ENCODE data around the gene PNPLA6.
A peak's percentile ranks its signal among the peaks of the same experiment; 100 is the strongest.

Gene PNPLA6

DNA sequence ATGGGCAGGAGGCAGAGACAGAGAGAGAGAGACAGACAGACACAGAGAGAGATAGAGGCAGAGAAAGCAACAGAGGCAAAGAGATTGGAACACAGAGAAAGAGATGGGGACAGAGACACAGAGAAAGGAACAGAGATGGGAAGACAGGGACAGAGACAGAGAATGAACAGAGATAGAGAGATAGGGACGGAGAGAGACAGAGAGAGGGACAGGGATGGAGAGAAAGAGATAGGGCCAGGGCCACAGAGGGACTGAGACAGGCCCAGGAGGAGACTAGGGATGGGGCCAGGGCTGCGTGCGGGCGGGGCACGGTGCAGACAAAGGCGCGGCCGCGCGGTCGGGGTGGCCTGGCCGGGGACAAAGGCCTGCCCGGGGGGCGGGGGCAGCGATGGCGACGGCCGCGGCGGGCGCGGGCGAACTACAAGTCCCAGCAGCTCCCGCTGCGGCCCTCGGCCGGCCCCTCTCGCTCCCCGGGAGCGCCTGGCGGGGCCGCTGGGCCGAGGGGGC, 19.8 kb upstream of the PNPLA6 start, which contains the start of gene ZNF358:
Gene ZNF358, plus strand, starts transcription at position 459 of the 507 bp plus-strand sequence. CDS start 3,140 bp downstream, outside the sequence.
- H3K9ac ChIP-seq, result peak within 1 kb of the TSS; percentile 52; the same call in 1 of the 2 replicates
- no peak within 1 kb of the TSS for H3K4me3 ChIP-seq (IDR thresholded peaks at IDR 0.05; ENCODE audit: insufficient read depth, low read depth, low read length)
- H3K4me1 ChIP-seq (ENCODE audit: low read depth, poor library complexity, severe bottlenecking), result no peaks in the 10 kb centered on the region
- H3K36me3 ChIP-seq (ENCODE audit: insufficient read depth), result no peaks in the 10 kb centered on the region
- peaks cover 19% of the 10 kb centered on the region; the same call in 1 of the 2 replicates for H3K27me3 ChIP-seq (ENCODE audit: insufficient read depth, low read depth)
- no peak within 1 kb of the TSS for H3K27ac ChIP-seq
- TF ChIP-seq CTCF (conservative IDR thresholded peaks at IDR 0.05; ENCODE audit: low read depth, low read length), result no peak
- H4K20me1 ChIP-seq (ENCODE audit: insufficient read depth), result no peaks in the 10 kb centered on the region
- H3K4me2 ChIP-seq, result peak within 1 kb of the TSS; percentile 71
- H3K79me2 ChIP-seq (ENCODE audit: insufficient read depth, low read depth), result no peaks in the 10 kb centered on the region
- H2AFZ ChIP-seq (ENCODE audit: low read depth), result peak within 1 kb of the TSS; percentile 97

- peaks cover 15% of the 10 kb centered on the region; the same call in 1 of the 2 replicates for H3K27me3 ChIP-seq (ENCODE audit: insufficient read depth, low read depth)
- no peak for TF ChIP-seq CTCF (conservative IDR thresholded peaks at IDR 0.05; ENCODE audit: low read depth, low read length)
These were observed 19.2 kb upstream of the PNPLA6 start for GRCh38 chr19:7516333-7516732.

GRCh38 chr19:7516878-7517277, 18.6 kb upstream of the PNPLA6 start:
- H3K4me1 ChIP-seq (ENCODE audit: low read depth, poor library complexity, severe bottlenecking), result peaks cover 2% of the 10 kb centered on the region
- H3K4me2 ChIP-seq, result peak overlapping the region; percentile 71; the same call in 1 of the 2 replicates
- no peak overlapping the region; the same call in 1 of the 2 replicates for H2AFZ ChIP-seq (ENCODE audit: low read depth)
- no peaks in the 10 kb centered on the region for H4K20me1 ChIP-seq (ENCODE audit: insufficient read depth)
- H3K27me3 ChIP-seq (ENCODE audit: insufficient read depth, low read depth), result peaks cover 13% of the 10 kb centered on the region; the same call in 1 of the 2 replicates
- H3K4me3 ChIP-seq (IDR thresholded peaks at IDR 0.05; ENCODE audit: insufficient read depth, low read depth, low read length), result no peak overlapping the region
- no peak overlapping the region; the same call in 1 of the 2 replicates for H3K9ac ChIP-seq
- TF ChIP-seq CTCF (conservative IDR thresholded peaks at IDR 0.05; ENCODE audit: low read depth, low read length), result no peak
- no peaks in the 10 kb centered on the region for H3K79me2 ChIP-seq (ENCODE audit: insufficient read depth, low read depth)
- no peak overlapping the region for H3K27ac ChIP-seq
- no peaks in the 10 kb centered on the region for H3K36me3 ChIP-seq (ENCODE audit: insufficient read depth)

More at GRCh38 chr19:7516333-7516732, 19.2 kb upstream of the PNPLA6 start:
- no peaks in the 10 kb centered on the region for H3K79me2 ChIP-seq (ENCODE audit: insufficient read depth, low read depth)
- no peak overlapping the region for H3K27ac ChIP-seq
- H2AFZ ChIP-seq (ENCODE audit: low read depth), result no peak overlapping the region; the same call in 1 of the 2 replicates
- H3K4me2 ChIP-seq, result peak overlapping the region; percentile 71
- no peaks in the 10 kb centered on the region for H4K20me1 ChIP-seq (ENCODE audit: insufficient read depth)
- H3K36me3 ChIP-seq (ENCODE audit: insufficient read depth), result no peaks in the 10 kb centered on the region
- no peaks in the 10 kb centered on the region for H3K4me1 ChIP-seq (ENCODE audit: low read depth, poor library complexity, severe bottlenecking)
- H3K9ac ChIP-seq, result peak overlapping the region; percentile 52; the same call in 1 of the 2 replicates
- no peak overlapping the region for H3K4me3 ChIP-seq (IDR thresholded peaks at IDR 0.05; ENCODE audit: insufficient read depth, low read depth, low read length)

DNA sequence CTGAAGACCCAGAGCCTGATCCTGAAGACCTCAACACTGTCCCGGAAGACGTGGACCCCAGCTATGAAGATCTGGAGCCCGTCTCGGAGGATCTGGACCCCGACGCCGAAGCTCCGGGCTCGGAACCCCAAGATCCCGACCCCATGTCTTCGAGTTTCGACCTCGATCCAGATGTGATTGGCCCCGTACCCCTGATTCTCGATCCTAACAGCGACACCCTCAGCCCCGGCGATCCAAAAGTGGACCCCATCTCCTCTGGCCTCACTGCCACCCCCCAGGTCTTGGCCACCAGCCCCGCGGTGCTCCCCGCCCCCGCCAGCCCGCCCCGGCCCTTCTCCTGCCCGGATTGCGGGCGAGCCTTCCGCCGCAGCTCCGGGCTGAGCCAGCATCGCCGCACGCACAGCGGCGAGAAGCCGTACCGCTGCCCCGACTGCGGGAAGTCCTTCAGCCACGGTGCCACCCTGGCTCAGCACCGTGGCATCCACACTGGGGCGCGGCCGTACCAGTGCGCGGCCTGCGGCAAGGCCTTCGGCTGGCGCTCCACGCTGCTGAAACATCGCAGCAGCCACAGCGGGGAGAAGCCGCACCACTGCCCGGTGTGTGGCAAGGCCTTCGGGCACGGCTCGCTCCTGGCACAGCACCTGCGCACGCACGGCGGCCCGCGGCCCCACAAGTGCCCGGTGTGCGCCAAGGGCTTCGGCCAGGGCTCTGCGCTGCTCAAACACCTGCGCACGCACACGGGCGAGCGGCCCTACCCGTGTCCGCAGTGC, 16.0 kb upstream of the PNPLA6 start:
- no peaks in the 10 kb centered on the region for H3K36me3 ChIP-seq (ENCODE audit: insufficient read depth)
- no peak overlapping the region for H3K4me3 ChIP-seq (IDR thresholded peaks at IDR 0.05; ENCODE audit: insufficient read depth, low read depth, low read length)
- no peak overlapping the region for H3K27ac ChIP-seq
- TF ChIP-seq CTCF (conservative IDR thresholded peaks at IDR 0.05; ENCODE audit: low read depth, low read length), result no peak
- no peak overlapping the region for H3K4me2 ChIP-seq
- peaks cover 6% of the 10 kb centered on the region; the same call in 1 of the 2 replicates for H3K79me2 ChIP-seq (ENCODE audit: insufficient read depth, low read depth)
- peaks cover 12% of the 10 kb centered on the region for H3K4me1 ChIP-seq (ENCODE audit: low read depth, poor library complexity, severe bottlenecking)
- H2AFZ ChIP-seq (ENCODE audit: low read depth), result no peak overlapping the region
- H3K9ac ChIP-seq, result no peak overlapping the region
- H3K27me3 ChIP-seq (ENCODE audit: insufficient read depth, low read depth), result 0 out of 2 replicates have a peak, but pooled peaks cover 2% of the 10 kb centered on the region
- H4K20me1 ChIP-seq (ENCODE audit: insufficient read depth), result no peaks in the 10 kb centered on the region

All from KMS-11 (cell line).